Measurements from ENCODE around the gene BLVRB.
"Not testable (repeated sequence)": the region's sequence is repeated elsewhere in the genome, so short reads cannot be mapped to it uniquely, and the experiment has no call there.

The BLVRB gene

GRCh38 chr19:40465557-40466218, at the start of gene BLVRB:
Gene BLVRB (minus strand): TSS chr19:40465745. CDS start chr19:40465688, 57 bp downstream.
- DNase-seq = peak; percentile 97

GRCh38 chr19:40513741-40514315, 48.3 kb upstream of the BLVRB start:
- no peak for DNase-seq

- no peak for DNase-seq
These were observed 47.8 kb upstream of the BLVRB start for GRCh38 chr19:40513345-40513678.

- no peak for DNase-seq
These were observed 47.2 kb upstream of the BLVRB start for GRCh38 chr19:40512473-40513344.

- no peak for DNase-seq
These were observed 46.5 kb upstream of the BLVRB start for GRCh38 chr19:40512110-40512472.

GRCh38 chr19:40511487-40511886, 45.9 kb upstream of the BLVRB start:
- no peak for DNase-seq

- no peak for DNase-seq
These were observed 45.1 kb upstream of the BLVRB start for GRCh38 chr19:40510526-40511115.

- no peak for DNase-seq
These were observed 43.3 kb upstream of the BLVRB start for GRCh38 chr19:40508739-40509260.

GRCh38 chr19:40507892-40508291, 42.3 kb upstream of the BLVRB start:
- no peak for DNase-seq

GRCh38 chr19:40506099-40506498, 40.6 kb upstream of the BLVRB start:
- DNase-seq = no peak

GRCh38 chr19:40503320-40503695, 37.8 kb upstream of the BLVRB start:
- DNase-seq = no peak

- DNase-seq = no peak
These were observed 37.2 kb upstream of the BLVRB start for GRCh38 chr19:40502647-40503319.

GRCh38 chr19:40502081-40502480, 36.5 kb upstream of the BLVRB start:
- DNase-seq = no peak

GRCh38 chr19:40501599-40501998, 36.1 kb upstream of the BLVRB start:
- DNase-seq = no peak

GRCh38 chr19:40500678-40501530, 35.4 kb upstream of the BLVRB start:
- not testable (repeated sequence) for DNase-seq

GRCh38 chr19:40499320-40499719, 33.8 kb upstream of the BLVRB start:
- DNase-seq = no peak

GRCh38 chr19:40497214-40497613, 31.7 kb upstream of the BLVRB start:
- no peak for DNase-seq

- no peak for DNase-seq
These were observed 28.8 kb upstream of the BLVRB start for GRCh38 chr19:40494191-40494838.

- no peak for DNase-seq
These were observed 28.2 kb upstream of the BLVRB start for GRCh38 chr19:40493778-40494177.

- no peak for DNase-seq
These were observed 26.7 kb upstream of the BLVRB start for GRCh38 chr19:40492274-40492673.

GRCh38 chr19:40489882-40490230, 24.3 kb upstream of the BLVRB start:
- DNase-seq = no peak

- no peak for DNase-seq
These were observed 20.5 kb upstream of the BLVRB start for GRCh38 chr19:40486017-40486416.

Measured in NCI-H1694 treated with DMSO at 0.1 percent for 48 hours (cell line).